Fibroblast of lung (primary cell): ENCODE measurements around the gene CD6. TPM values are rescaled to one million over a fixed set of nuclear protein-coding genes. Genes with fewer than 3 reads are reported as not detected.

Experiments used
- DNase-seq, 2 donors: peaks; one replicate each; pipeline versions ENCODE4 v3.0.0 to v3.0.0-alpha.2; 2010; ENCODE audit warnings: low read depth in 2 of 2
- H2AFZ ChIP-seq: 2 replicates; pipeline ENCODE4 v1.5.1; 2012; ENCODE audit warnings: low read length, control low read depth, inconsistent platforms
- H3K27ac ChIP-seq: 2 replicates; pipeline ENCODE4 v1.5.1; 2011; ENCODE audit warnings: low read length, control low read depth; ENCODE audit not compliant: insufficient read depth
- H3K27me3 ChIP-seq: 2 replicates; pipeline ENCODE4 v1.5.1; 2011; ENCODE audit warnings: mild to moderate bottlenecking, low read length; ENCODE audit not compliant: control insufficient read depth, insufficient read depth
- H3K36me3 ChIP-seq: 2 replicates; pipeline ENCODE4 v1.5.1; 2011; ENCODE audit warnings: low read length; ENCODE audit not compliant: control insufficient read depth, insufficient read depth
- H3K4me1 ChIP-seq: 2 replicates; pipeline ENCODE4 v1.5.1; 2011; ENCODE audit warnings: low read length; ENCODE audit not compliant: control insufficient read depth, insufficient read depth; ENCODE audit errors: extremely low read depth
- H3K4me2 ChIP-seq: 2 replicates; pipeline ENCODE4 v1.5.1; 2011; ENCODE audit warnings: low read length, control low read depth; ENCODE audit not compliant: insufficient read depth; ENCODE audit errors: extremely low read depth
- H3K4me3 ChIP-seq, 4 experiments: fragments of 200-600 bp in 1 of 4; sonication (generic) in 1 of 4; replicated peaks in 1 of 4; 2 replicates each; pipeline ENCODE4 v1.5.1; 2011 to 2016; ENCODE audit warnings: low read length in 4 of 4, low read depth in 3 of 4, mild to moderate bottlenecking in 3 of 4, control low read depth in 2 of 4, inconsistent platforms in 1 of 4, mixed read lengths in 1 of 4; ENCODE audit not compliant: insufficient read depth in 1 of 4; ENCODE audit errors: control extremely low read depth in 1 of 4
- H3K79me2 ChIP-seq: 2 replicates; pipeline ENCODE4 v1.5.1; 2012; ENCODE audit warnings: mild to moderate bottlenecking, low read length, inconsistent platforms; ENCODE audit not compliant: control insufficient read depth, insufficient read depth
- H3K9ac ChIP-seq: 2 replicates; pipeline ENCODE4 v1.5.1; 2011; ENCODE audit warnings: mild to moderate bottlenecking, low read length, control low read depth; ENCODE audit not compliant: insufficient read depth
- H3K9me3 ChIP-seq: 2 replicates; pipeline ENCODE4 v1.5.1; 2012; ENCODE audit warnings: low read depth, low read length; ENCODE audit not compliant: control insufficient read depth, insufficient read depth
- H4K20me1 ChIP-seq: 2 replicates; pipeline ENCODE4 v1.5.1; 2011; ENCODE audit warnings: low read length; ENCODE audit not compliant: control insufficient read depth, insufficient read depth; ENCODE audit errors: extremely low read depth
- CTCF ChIP-seq, 2 donors: IDR thresholded peaks in 1 of 2; conservative IDR thresholded peaks in 1 of 2; 1 replicate in 1 of 2; 2 replicates in 1 of 2; pipeline ENCODE4 v1.5.1; 2011 to 2012; ENCODE audit warnings: low read length in 2 of 2, control low read depth in 1 of 2, inconsistent platforms in 1 of 2, low read depth in 1 of 2, mild to moderate bottlenecking in 1 of 2
- EZH2 ChIP-seq: IDR thresholded peaks from 2 replicates; pipeline ENCODE4 v1.5.1; 2012; ENCODE audit warnings: low read length, control low read depth, mild to moderate bottlenecking; ENCODE audit errors: missing control alignments
- polyA plus RNA-seq, 2 donors: library from polyadenylated mRNA; depleted of rRNA in 1 of 2; stranded (reverse) in 1 of 2; unstranded in 1 of 2; fragments of >200 nt; gene quantifications; 2 replicates each; pipeline ENCODE4 v1.2.1, GENCODE V29; 2011 to 2012; ENCODE audit warnings: missing spikeins in 1 of 2
- total RNA-seq: library from RNA; depleted of rRNA; stranded (reverse); fragments of >200 nt; gene quantifications from 2 replicates; pipeline ENCODE4 v1.2.1, GENCODE V29; 2014

CD6 gene
- total and polyA plus RNA-seq, 2 donors (not counting 1 experiment from before 2014, with no cell fraction given), result not detected

GRCh38 chr11:61054513-61054912, 83.0 kb downstream of the CD6 start:
- TF ChIP-seq EZH2 (no peak), CTCF (conservative IDR thresholded peaks at IDR 0.05 in 1 of 2, IDR thresholded peaks at IDR 0.05 in 1 of 2; ENCODE audit: low read depth in 1 of 2, low read length in 2 of 2) (no peak)
- no peaks in the 10 kb centered on the region for H3K4me1 ChIP-seq
- no peaks in the 10 kb centered on the region for H3K79me2 ChIP-seq

GRCh38 chr11:61054927-61055562, 83.6 kb downstream of the CD6 start:
- no peaks in the 10 kb centered on the region for H4K20me1 ChIP-seq
- H3K4me2 ChIP-seq, result no peak overlapping the region
- TF ChIP-seq EZH2 (no peak), CTCF (conservative IDR thresholded peaks at IDR 0.05 in 1 of 2, IDR thresholded peaks at IDR 0.05 in 1 of 2; ENCODE audit: low read depth in 1 of 2, low read length in 2 of 2) (no peak)
- no peak overlapping the region for H3K4me3 ChIP-seq
- no peak for DNase-seq
- H3K36me3 ChIP-seq, result no peaks in the 10 kb centered on the region
- H3K9ac ChIP-seq, result no peak overlapping the region
- no peak overlapping the region for H2AFZ ChIP-seq
- no peaks in the 10 kb centered on the region for H3K79me2 ChIP-seq
- no peak overlapping the region for H3K27ac ChIP-seq
- no peaks in the 10 kb centered on the region for H3K9me3 ChIP-seq
- peaks cover 6% of the 10 kb centered on the region for H3K27me3 ChIP-seq
- no peaks in the 10 kb centered on the region for H3K4me1 ChIP-seq

More at GRCh38 chr11:61054513-61054912, 83.0 kb downstream of the CD6 start:
- H3K9me3 ChIP-seq, result no peaks in the 10 kb centered on the region
- no peak overlapping the region for H2AFZ ChIP-seq
- DNase-seq, result no peak
- H3K27me3 ChIP-seq, result peaks cover 6% of the 10 kb centered on the region
- no peaks in the 10 kb centered on the region for H3K36me3 ChIP-seq
- no peaks in the 10 kb centered on the region for H4K20me1 ChIP-seq
- no peak overlapping the region for H3K4me2 ChIP-seq
- H3K9ac ChIP-seq, result no peak overlapping the region
- no peak overlapping the region for H3K27ac ChIP-seq
- H3K4me3 ChIP-seq, result no peak overlapping the region

GRCh38 chr11:61055776-61056175, 84.3 kb downstream of the CD6 start:
- H3K79me2 ChIP-seq, result no peaks in the 10 kb centered on the region
- no peak overlapping the region for H2AFZ ChIP-seq
- TF ChIP-seq CTCF (conservative IDR thresholded peaks at IDR 0.05 in 1 of 2, IDR thresholded peaks at IDR 0.05 in 1 of 2; ENCODE audit: low read depth in 1 of 2, low read length in 2 of 2), result no peak
- TF ChIP-seq EZH2, result no peak
- H3K36me3 ChIP-seq, result no peaks in the 10 kb centered on the region
- no peak overlapping the region for H3K27ac ChIP-seq
- H3K4me1 ChIP-seq, result no peaks in the 10 kb centered on the region
- peaks cover 6% of the 10 kb centered on the region for H3K27me3 ChIP-seq
- no peaks in the 10 kb centered on the region for H4K20me1 ChIP-seq
- H3K4me3 ChIP-seq, result no peak overlapping the region
- DNase-seq, result no peak
- no peaks in the 10 kb centered on the region for H3K9me3 ChIP-seq
- H3K4me2 ChIP-seq, result no peak overlapping the region
- H3K9ac ChIP-seq, result no peak overlapping the region
